ENCODE results near the gene ARHGEF12. TPM values are rescaled to one million over a fixed set of nuclear protein-coding genes. Genes with fewer than 3 reads are reported as not detected.

Gene ARHGEF12
- total and polyA plus RNA-seq, 2 experiments from 2014 or later = 9.0 to 38.9 TPM

GRCh38 chr11:120357620-120358019 lies 21.4 kb downstream of the ARHGEF12 start:
- Histone ChIP-seq H3K27ac (ENCODE audit: low read depth) (no peak overlapping the region), H2AFZ (no peak overlapping the region), H3K79me2 (replicated peaks; ENCODE audit: insufficient read depth) (peaks cover 96% of the 10 kb centered on the region), H3K9me2 (ENCODE audit: insufficient read depth) (peaks cover 8% of the 10 kb centered on the region; the same call in 1 of the 2 replicates), H3K27me3 (ENCODE audit: insufficient read depth) (no peaks in the 10 kb centered on the region), H3K4me2 (no peak overlapping the region), H3K4me3 (no peak overlapping the region), H4K20me1 (replicated peaks; ENCODE audit: insufficient read depth) (peaks cover 7% of the 10 kb centered on the region; the same call in 1 of the 2 replicates), H3K4me1 (ENCODE audit: insufficient read depth) (no peaks in the 10 kb centered on the region), H3K36me3 (ENCODE audit: insufficient read depth) (no peaks in the 10 kb centered on the region), H3F3A (replicated peaks; ENCODE audit: low read depth) (no peaks in the 10 kb centered on the region)
- Mint-ChIP-seq H3K27ac (no peak overlapping the region), H3K27me3 (ENCODE audit: insufficient read depth, low read depth, poor library complexity) (no peaks in the 10 kb centered on the region), H3K9me3 (peaks cover 7% of the 10 kb centered on the region; the same call in 2 of the 3 replicates), H3K4me1 (peaks cover 22% of the 10 kb centered on the region), H3K36me3 (ENCODE audit: low read depth) (peaks cover 11% of the 10 kb centered on the region; the same call in 2 of the 3 replicates), H3K4me3 (no peak overlapping the region)
- ATAC-seq (no peak), DNase-seq (ENCODE audit: low spot score) (no peak)
- TF ChIP-seq JUNB (IDR thresholded peaks at IDR 0.05; ENCODE audit: unreplicated experiment) (no peak), ETS1 (IDR thresholded peaks at IDR 0.05) (no peak), ZNF114 (CRISPR knock-in tag; IDR thresholded peaks at IDR 0.05) (no peak), STAT1 (IDR thresholded peaks at IDR 0.05; ENCODE audit: unreplicated experiment) (no peak), REST (IDR thresholded peaks at IDR 0.05; ENCODE audit: unreplicated experiment) (no peak), NANOG (IDR thresholded peaks at IDR 0.05; ENCODE audit: borderline replicate concordance) (no peak), CREB1 (CRISPR knock-in tag; IDR thresholded peaks at IDR 0.05; ENCODE audit: low read depth) (no peak), ZNF462 (CRISPR knock-in tag; IDR thresholded peaks at IDR 0.05) (no peak), ZNF331 (CRISPR knock-in tag; IDR thresholded peaks at IDR 0.05; ENCODE audit: low read depth) (no peak)
